OCI-LY3 (cell line): ENCODE data around the gene LY6G6C.

Source experiments
- CTCF ChIP-seq: fragments of 200-600, 300-600 bp; sonication (generic); IDR thresholded peaks from 2 replicates; pipeline ENCODE4 v1.5.1; 2014; ENCODE audit warnings: antibody characterized with exemption, low read length, low read depth
- EZH2phosphoT487 ChIP-seq: fragments of 200-600 bp; shearing (Covaris generic); IDR thresholded peaks from 2 replicates; pipeline ENCODE4 v1.6.1; 2018; ENCODE audit warnings: antibody characterized with exemption, mixed run types, low read depth

DNA sequence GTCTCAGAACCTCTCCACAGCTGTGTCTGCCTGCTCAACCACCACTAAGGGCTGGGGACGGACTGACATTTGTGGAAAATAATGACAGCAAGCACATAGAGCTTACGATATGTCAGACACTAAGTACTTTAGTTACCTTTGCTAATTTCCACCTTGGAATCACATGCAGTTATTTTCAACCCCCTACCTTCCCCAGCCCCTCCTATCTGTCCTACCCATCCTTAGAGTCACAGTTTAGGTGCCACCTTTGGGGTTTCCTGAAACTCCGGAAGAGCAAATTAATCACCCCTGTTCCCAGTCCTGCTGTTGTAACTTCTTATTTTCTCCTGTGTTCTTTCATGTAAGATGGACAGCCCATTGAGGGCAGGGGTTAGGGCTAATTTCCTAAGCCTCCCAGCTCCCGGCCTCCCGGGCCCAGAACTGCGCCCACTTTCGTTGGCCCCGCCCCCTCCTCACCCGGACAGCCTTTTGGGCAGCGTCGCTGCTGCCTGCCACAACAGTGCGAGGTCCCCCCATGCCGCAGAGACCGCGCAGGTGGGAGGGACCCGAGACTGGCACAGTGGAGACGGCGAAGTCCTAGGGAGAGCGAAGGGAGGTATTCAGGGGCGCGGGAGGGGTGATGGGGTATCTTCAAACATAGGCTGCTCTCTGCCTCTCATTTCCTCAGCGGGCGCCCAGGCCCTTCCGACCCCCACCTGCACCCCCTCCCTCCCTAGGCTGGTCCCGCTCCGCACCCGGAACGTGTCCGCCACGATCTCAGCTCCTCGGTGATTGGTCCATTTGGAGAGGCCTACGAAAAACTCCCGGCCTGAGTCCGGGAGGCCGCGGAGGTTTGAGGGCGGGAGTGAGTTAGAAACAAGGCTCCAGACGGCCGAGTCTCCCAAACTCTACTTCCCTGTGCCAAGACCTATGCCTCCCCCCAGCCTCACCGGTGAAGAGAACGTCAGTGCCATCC, 6.4 kb upstream of the LY6G6C start:
- TF ChIP-seq CTCF, result no peak
- no peak for TF ChIP-seq EZH2phosphoT487
